Liver (tissue), 9 donors: ENCODE results near the gene KLK1. TPM values are rescaled to one million over a fixed set of nuclear protein-coding genes. Genes with fewer than 3 reads are reported as not detected.

Experiments used
- DNase-seq: peaks from one replicate; pipeline ENCODE4 v3.0.0-alpha.2; 2017; ENCODE audit warnings: low spot score
- H3K27ac ChIP-seq, 2 donors: one replicate each; pipeline ENCODE4 v1.7.0; 2013; ENCODE audit warnings: inconsistent platforms in 2 of 2, low read length in 2 of 2, control low read depth in 1 of 2, low read depth in 1 of 2, mild to moderate bottlenecking in 1 of 2
- H3K27me3 ChIP-seq, 4 donors: one replicate each; pipeline versions ENCODE4 v1.6.1 to v1.7.0; 2013; ENCODE audit warnings: low read length in 3 of 4, inconsistent platforms in 1 of 4, mild to moderate bottlenecking in 1 of 4, moderate library complexity in 1 of 4; ENCODE audit not compliant: control insufficient read depth in 4 of 4, insufficient read depth in 4 of 4
- H3K36me3 ChIP-seq, 4 donors: one replicate each; pipeline versions ENCODE4 v1.6.1 to v1.7.0; 2013; ENCODE audit warnings: low read length in 3 of 4, mild to moderate bottlenecking in 3 of 4, low read depth in 1 of 4, moderate library complexity in 1 of 4; ENCODE audit not compliant: control insufficient read depth in 4 of 4, insufficient read depth in 3 of 4
- H3K4me1 ChIP-seq, 4 donors: one replicate each; pipeline versions ENCODE4 v1.6.1 to v1.7.0; 2013; ENCODE audit warnings: low read length in 3 of 4, mild to moderate bottlenecking in 3 of 4, moderate library complexity in 1 of 4; ENCODE audit not compliant: control insufficient read depth in 4 of 4, insufficient read depth in 4 of 4
- H3K4me3 ChIP-seq, 3 donors: one replicate each; pipeline versions ENCODE4 v1.6.1 to v1.7.0; 2013; ENCODE audit warnings: low read length in 3 of 3, control low read depth in 1 of 3, low read depth in 1 of 3, mild to moderate bottlenecking in 1 of 3
- H3K9ac ChIP-seq, 2 donors: one replicate each; pipeline ENCODE4 v1.7.0; 2013; ENCODE audit warnings: low read length in 2 of 2, mild to moderate bottlenecking in 2 of 2, moderate library complexity in 2 of 2, control low read depth in 1 of 2, low read depth in 1 of 2
- H3K9me3 ChIP-seq, 4 donors: one replicate each; pipeline versions ENCODE4 v1.6.1 to v1.7.0; 2013; ENCODE audit warnings: low read length in 3 of 4; ENCODE audit not compliant: control insufficient read depth in 4 of 4
- FOXA2 ChIP-seq: IDR thresholded peaks from 2 replicates; pipeline ENCODE4 v1.6.1; 2016; ENCODE audit warnings: antibody characterized with exemption
- HNF4A ChIP-seq, 2 donors: conservative IDR thresholded peaks; 2 replicates each; pipeline ENCODE4 v1.6.1; 2016; ENCODE audit warnings: antibody characterized with exemption in 2 of 2, mild to moderate bottlenecking in 2 of 2
- JUND ChIP-seq, 2 donors: IDR thresholded peaks; 2 replicates each; pipeline ENCODE4 v1.6.1; 2016; ENCODE audit warnings: antibody characterized with exemption in 2 of 2
- NR2F2 ChIP-seq: IDR thresholded peaks from 2 replicates; pipeline ENCODE4 v1.6.1; 2016; ENCODE audit warnings: antibody characterized with exemption
- RXRA ChIP-seq, 2 donors: IDR thresholded peaks; 2 replicates each; pipeline ENCODE4 v1.6.1; 2017 to 2018; ENCODE audit warnings: antibody characterized with exemption in 2 of 2, mild to moderate bottlenecking in 1 of 2
- SP1 ChIP-seq: IDR thresholded peaks from 2 replicates; pipeline ENCODE4 v1.6.1; 2018; ENCODE audit warnings: antibody characterized with exemption, mild to moderate bottlenecking
- TAF1 ChIP-seq: conservative IDR thresholded peaks from 2 replicates; pipeline ENCODE4 v1.6.1; 2016; ENCODE audit warnings: antibody characterized with exemption, mild to moderate bottlenecking
- YY1 ChIP-seq: IDR thresholded peaks from 2 replicates; pipeline ENCODE4 v1.6.1; 2016; ENCODE audit warnings: antibody characterized with exemption, mild to moderate bottlenecking
- WGBS: extraction: QIAGEN DNeasy Blood & Tissue Kit; methylation state at CpG from one replicate; pipeline ENCODE4 v1.1.7; 2013; 5-methylcytosine and 5-hydroxymethylcytosine counted together
- polyA plus RNA-seq, 2 donors: library from polyadenylated mRNA; stranded (reverse) in 1 of 2; unstranded in 1 of 2; fragments of 200-250 nt in 1 of 2; fragments of >200 nt in 1 of 2; fragmentation: Nextera tagmentation in 1 of 2; extraction: Ambion mirVana in 1 of 2; gene quantifications; one replicate each; pipeline versions ENCODE4 v1.2.1 to v1.2.3, GENCODE V29; 2013 to 2015
- total RNA-seq, 2 donors: library from RNA; depleted of rRNA; stranded (reverse); fragments of >200 nt; gene quantifications; one replicate each; pipeline ENCODE4 v1.2.3, GENCODE V29; 2014
- TF ChIP-seq, protein P1 (sequence below): IDR thresholded peaks from 2 replicates; pipeline ENCODE4 v1.6.1; 2016; ENCODE audit warnings: antibody characterized with exemption
- TF ChIP-seq, protein P2 (sequence below): IDR thresholded peaks from 2 replicates; pipeline ENCODE4 v1.6.1; 2016; ENCODE audit warnings: antibody characterized with exemption
- TF ChIP-seq, protein P3 (sequence below): IDR thresholded peaks from 2 replicates; pipeline ENCODE4 v1.6.1; 2016; ENCODE audit warnings: antibody characterized with exemption, mild to moderate bottlenecking
- donor health status: healthy.
- donor health status: healthy.
- donor health status: healthy.
- donor health status: healthy.
- donor health status: healthy.

Gene KLK1
- total and polyA plus RNA-seq, 4 donors: not detected

DNA sequence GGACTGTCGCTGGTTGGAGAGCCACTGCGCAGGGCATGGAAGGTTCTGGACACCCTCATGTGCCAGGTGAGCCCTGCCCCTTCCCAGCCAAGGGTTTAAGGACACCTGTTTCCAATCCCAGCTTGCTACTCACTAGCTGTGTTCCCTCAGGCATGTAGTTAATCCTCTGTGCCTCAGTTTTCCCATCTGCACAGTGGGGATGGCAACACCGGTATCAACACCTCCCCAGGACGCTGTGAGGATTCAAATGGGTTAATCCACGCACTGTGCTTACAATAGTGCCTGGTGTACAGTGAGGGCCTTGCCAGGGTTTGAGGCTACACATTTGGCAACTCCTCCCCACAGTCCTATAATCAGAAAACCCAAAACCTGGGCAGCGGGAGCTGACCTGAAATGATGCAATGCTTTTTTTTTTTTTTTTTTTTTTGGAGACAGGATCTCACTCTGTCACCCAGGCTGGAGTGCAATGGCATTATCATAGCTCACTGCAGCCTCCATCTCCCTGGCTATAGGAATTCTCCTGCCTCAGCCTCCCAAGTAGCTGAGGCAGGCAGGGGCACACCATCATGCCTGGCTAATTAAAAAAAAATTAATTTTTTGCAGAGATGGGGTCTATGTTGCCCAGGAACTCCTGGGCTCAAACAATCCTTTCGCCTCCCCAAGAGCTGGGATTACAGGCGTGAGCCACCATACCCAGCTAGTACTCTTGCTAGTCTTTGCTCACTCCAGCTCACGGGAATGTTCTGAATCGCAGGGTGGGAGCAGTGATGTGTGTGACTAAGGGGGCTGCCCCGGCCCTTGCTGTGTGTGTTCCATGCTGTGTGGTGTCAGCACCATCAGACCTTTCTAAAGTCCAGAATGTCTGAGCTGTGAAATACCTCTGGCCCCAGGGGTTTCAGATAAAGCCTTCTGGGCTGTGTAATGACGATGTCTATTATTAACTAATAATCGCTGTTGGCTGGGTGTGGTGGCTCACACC lies 31.0 kb downstream of the KLK1 start (continued):
- TF ChIP-seq, protein P1, sequence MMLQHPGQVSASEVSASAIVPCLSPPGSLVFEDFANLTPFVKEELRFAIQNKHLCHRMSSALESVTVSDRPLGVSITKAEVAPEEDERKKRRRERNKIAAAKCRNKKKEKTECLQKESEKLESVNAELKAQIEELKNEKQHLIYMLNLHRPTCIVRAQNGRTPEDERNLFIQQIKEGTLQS: no peak
- TF ChIP-seq HNF4A (conservative IDR thresholded peaks at IDR 0.05): no peak

DNA sequence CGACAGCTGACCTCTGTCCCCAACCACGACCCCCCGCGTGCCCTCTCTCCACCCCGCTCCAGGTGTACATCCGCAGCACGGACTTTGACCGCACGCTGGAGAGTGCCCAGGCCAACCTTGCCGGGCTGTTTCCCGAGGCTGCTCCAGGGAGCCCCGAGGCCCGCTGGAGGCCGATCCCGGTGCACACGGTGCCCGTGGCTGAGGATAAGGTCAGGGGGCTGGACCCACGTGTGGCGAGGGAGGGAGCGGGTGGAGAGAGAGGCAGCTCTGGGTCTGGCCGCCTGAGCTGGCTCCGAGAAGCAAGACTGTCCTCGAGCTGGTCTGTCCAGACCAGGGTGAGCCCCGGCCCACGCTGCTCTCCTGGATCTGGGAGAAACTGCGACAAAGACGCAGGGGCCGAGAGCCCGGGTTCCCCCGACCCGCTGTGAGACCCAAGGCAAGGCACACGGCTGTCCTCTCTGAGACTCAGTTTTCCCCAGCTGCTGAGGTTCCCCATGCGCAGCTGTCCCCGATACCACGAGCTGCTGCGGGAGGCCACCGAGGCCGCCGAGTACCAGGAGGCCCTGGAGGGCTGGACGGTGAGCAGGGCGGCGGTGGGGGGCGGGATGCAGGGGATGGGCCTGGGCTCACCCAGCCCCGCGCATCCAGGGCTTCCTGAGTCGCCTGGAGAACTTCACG lies 31.9 kb downstream of the KLK1 start:
- Histone ChIP-seq H3K27me3 (no peaks in the 10 kb centered on the region), H3K9me3 (no peaks in the 10 kb centered on the region), H3K36me3 (peaks cover 0 to 4% (median 0%) of the 10 kb centered on the region in 4 donors), H3K27ac (no peak overlapping the region), H3K4me1 (no peaks in the 10 kb centered on the region), H3K4me3 (no peak overlapping the region), H3K9ac (no peak overlapping the region)
- no peak for DNase-seq
- WGBS: 72% methylated on average over 47 of the region's 47 CpGs
- TF ChIP-seq SP1 (no peak), HNF4A (conservative IDR thresholded peaks at IDR 0.05) (no peak), JUND (IDR thresholded peaks at IDR 0.05) (no peak), TAF1 (no peak), YY1 (no peak)
- TF ChIP-seq, protein P2, sequence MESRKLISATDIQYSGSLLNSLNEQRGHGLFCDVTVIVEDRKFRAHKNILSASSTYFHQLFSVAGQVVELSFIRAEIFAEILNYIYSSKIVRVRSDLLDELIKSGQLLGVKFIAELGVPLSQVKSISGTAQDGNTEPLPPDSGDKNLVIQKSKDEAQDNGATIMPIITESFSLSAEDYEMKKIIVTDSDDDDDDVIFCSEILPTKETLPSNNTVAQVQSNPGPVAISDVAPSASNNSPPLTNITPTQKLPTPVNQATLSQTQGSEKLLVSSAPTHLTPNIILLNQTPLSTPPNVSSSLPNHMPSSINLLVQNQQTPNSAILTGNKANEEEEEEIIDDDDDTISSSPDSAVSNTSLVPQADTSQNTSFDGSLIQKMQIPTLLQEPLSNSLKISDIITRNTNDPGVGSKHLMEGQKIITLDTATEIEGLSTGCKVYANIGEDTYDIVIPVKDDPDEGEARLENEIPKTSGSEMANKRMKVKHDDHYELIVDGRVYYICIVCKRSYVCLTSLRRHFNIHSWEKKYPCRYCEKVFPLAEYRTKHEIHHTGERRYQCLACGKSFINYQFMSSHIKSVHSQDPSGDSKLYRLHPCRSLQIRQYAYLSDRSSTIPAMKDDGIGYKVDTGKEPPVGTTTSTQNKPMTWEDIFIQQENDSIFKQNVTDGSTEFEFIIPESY: no peak
- TF ChIP-seq, protein P3, sequence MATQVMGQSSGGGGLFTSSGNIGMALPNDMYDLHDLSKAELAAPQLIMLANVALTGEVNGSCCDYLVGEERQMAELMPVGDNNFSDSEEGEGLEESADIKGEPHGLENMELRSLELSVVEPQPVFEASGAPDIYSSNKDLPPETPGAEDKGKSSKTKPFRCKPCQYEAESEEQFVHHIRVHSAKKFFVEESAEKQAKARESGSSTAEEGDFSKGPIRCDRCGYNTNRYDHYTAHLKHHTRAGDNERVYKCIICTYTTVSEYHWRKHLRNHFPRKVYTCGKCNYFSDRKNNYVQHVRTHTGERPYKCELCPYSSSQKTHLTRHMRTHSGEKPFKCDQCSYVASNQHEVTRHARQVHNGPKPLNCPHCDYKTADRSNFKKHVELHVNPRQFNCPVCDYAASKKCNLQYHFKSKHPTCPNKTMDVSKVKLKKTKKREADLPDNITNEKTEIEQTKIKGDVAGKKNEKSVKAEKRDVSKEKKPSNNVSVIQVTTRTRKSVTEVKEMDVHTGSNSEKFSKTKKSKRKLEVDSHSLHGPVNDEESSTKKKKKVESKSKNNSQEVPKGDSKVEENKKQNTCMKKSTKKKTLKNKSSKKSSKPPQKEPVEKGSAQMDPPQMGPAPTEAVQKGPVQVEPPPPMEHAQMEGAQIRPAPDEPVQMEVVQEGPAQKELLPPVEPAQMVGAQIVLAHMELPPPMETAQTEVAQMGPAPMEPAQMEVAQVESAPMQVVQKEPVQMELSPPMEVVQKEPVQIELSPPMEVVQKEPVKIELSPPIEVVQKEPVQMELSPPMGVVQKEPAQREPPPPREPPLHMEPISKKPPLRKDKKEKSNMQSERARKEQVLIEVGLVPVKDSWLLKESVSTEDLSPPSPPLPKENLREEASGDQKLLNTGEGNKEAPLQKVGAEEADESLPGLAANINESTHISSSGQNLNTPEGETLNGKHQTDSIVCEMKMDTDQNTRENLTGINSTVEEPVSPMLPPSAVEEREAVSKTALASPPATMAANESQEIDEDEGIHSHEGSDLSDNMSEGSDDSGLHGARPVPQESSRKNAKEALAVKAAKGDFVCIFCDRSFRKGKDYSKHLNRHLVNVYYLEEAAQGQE: no peak

DNA sequence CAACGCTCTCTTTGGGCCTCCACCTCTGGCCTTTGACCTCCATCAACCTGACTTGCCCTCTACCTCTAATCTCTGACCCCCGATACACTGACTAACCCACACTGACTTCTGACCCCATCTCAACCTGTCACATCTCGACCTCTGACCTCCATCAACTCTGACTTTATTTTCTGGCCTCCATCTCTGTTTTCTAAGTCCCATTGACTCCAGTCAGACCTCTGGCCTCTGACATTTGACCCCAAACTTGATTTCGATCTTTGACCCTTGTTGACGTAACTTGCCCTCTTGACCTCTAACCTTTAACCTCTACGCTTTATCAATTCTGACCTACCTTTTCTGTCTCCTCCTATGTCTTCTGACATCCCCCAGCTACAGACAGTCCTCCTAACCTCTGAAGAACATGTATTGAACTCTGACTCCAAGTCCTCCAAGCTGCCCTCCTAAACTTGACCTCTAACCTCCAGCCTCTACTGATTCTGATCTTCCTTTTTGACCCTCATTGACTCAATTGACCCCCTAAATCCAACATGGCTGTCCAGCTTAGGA lies 32.6 kb downstream of the KLK1 start:
- H3K9ac ChIP-seq: no peak overlapping the region
- H3K4me1 ChIP-seq: no peaks in the 10 kb centered on the region
- TF ChIP-seq NR2F2: peak; percentile 100
- peak in 1 of 2 donors; percentile 58 for TF ChIP-seq RXRA (IDR thresholded peaks at IDR 0.05)
- peak; percentile 9 to 61 for TF ChIP-seq HNF4A (conservative IDR thresholded peaks at IDR 0.05)
- TF ChIP-seq FOXA2: no peak
- H3K27me3 ChIP-seq: no peaks in the 10 kb centered on the region
- H3K4me3 ChIP-seq: no peak overlapping the region
- peaks cover 0 to 3% (median 0%) of the 10 kb centered on the region in 4 donors for H3K36me3 ChIP-seq
- 63% methylated on average over 6 of the region's 6 CpGs for WGBS
- no peak for DNase-seq
- no peaks in the 10 kb centered on the region for H3K9me3 ChIP-seq
- H3K27ac ChIP-seq: no peak overlapping the region
